Immature natural killer cell (primary cell): ENCODE data around the gene CTU1. TPM values are rescaled to one million over a fixed set of nuclear protein-coding genes. Genes with fewer than 3 reads are reported as not detected.

Source experiments
- DNase-seq, 3 donors: peaks; one replicate each; pipeline ENCODE4 v3.0.0; 2022; ENCODE audit warnings: mixed read lengths in 1 of 3
- H3K27ac Mint-ChIP-seq, 6 donors: one replicate each; pipeline ENCODE4 v1.8.0; 2020; ENCODE audit warnings: mixed read lengths in 6 of 6, mild to moderate bottlenecking in 5 of 6, inconsistent platforms in 4 of 6, moderate library complexity in 3 of 6
- H3K27me3 Mint-ChIP-seq, 3 donors: one replicate each; pipeline ENCODE4 v1.8.0; 2020 to 2021; ENCODE audit warnings: low read depth in 3 of 3, mild to moderate bottlenecking in 3 of 3, mixed read lengths in 3 of 3, moderate library complexity in 3 of 3, inconsistent platforms in 1 of 3
- H3K36me3 Mint-ChIP-seq, 3 donors: one replicate each; pipeline ENCODE4 v1.8.0; 2020; ENCODE audit warnings: mixed read lengths in 3 of 3, inconsistent platforms in 2 of 3, mild to moderate bottlenecking in 2 of 3
- H3K4me1 Mint-ChIP-seq, 2 donors: one replicate each; pipeline ENCODE4 v1.8.0; 2020; ENCODE audit warnings: inconsistent platforms in 2 of 2, mild to moderate bottlenecking in 2 of 2, mixed read lengths in 2 of 2, moderate library complexity in 1 of 2
- H3K4me3 Mint-ChIP-seq, 5 donors: one replicate each; pipeline ENCODE4 v1.8.0; 2020; ENCODE audit warnings: mild to moderate bottlenecking in 5 of 5, mixed read lengths in 5 of 5, inconsistent platforms in 3 of 5, moderate library complexity in 3 of 5
- H3K9me3 Mint-ChIP-seq, 6 donors: one replicate each; pipeline ENCODE4 v1.8.0; 2020; ENCODE audit warnings: mild to moderate bottlenecking in 6 of 6, mixed read lengths in 6 of 6, inconsistent platforms in 4 of 6, moderate library complexity in 3 of 6
- polyA plus RNA-seq, 3 donors: library from polyadenylated mRNA; unstranded; fragments of 300-500 nt; fragmentation: Illumina TruSeq; gene quantifications; one replicate each; pipeline ENCODE4 v1.2.3, GENCODE V29; 2021

Gene CTU1
- polyA plus RNA-seq, 3 donors from 2014 or later = 2.0 to 5.6 (median 5.0) TPM

GRCh38 chr19:51096473-51097165 is 11.6 kb downstream of the CTU1 start:
- H3K4me1 Mint-ChIP-seq = peaks cover 21 to 31% of the 10 kb centered on the region in 2 donors
- peaks cover 0 to 4% (median 0%) of the 10 kb centered on the region in 3 donors for H3K27me3 Mint-ChIP-seq
- peaks cover 4 to 7% (median 4%) of the 10 kb centered on the region in 3 donors for H3K36me3 Mint-ChIP-seq
- no peaks in the 10 kb centered on the region for H3K9me3 Mint-ChIP-seq
- no peak for DNase-seq
- peak overlapping the region in 2 of 5 donors; percentile 1 to 46 for H3K4me3 Mint-ChIP-seq
- peak overlapping the region in 5 of 6 donors; percentile 39 to 82 (median 57) for H3K27ac Mint-ChIP-seq

- Mint-ChIP-seq H3K4me3 (no peak overlapping the region), H3K27me3 (peaks cover 0 to 4% (median 1%) of the 10 kb centered on the region in 3 donors), H3K27ac (no peak overlapping the region), H3K36me3 (peaks cover 3 to 6% (median 4%) of the 10 kb centered on the region in 3 donors), H3K9me3 (no peaks in the 10 kb centered on the region), H3K4me1 (peaks cover 19 to 20% of the 10 kb centered on the region in 2 donors)
- peak; percentile 29 to 31 (median 31) for DNase-seq
Measured at GRCh38 chr19:51094696-51095279, 13.4 kb downstream of the CTU1 start.

GRCh38 chr19:51093510-51094345 is 14.5 kb downstream of the CTU1 start:
- H3K9me3 Mint-ChIP-seq = no peaks in the 10 kb centered on the region
- H3K4me1 Mint-ChIP-seq = peaks cover 12 to 19% of the 10 kb centered on the region in 2 donors
- no peak overlapping the region for H3K4me3 Mint-ChIP-seq
- H3K27ac Mint-ChIP-seq = peak overlapping the region in 1 of 6 donors; percentile 11
- DNase-seq = no peak
- H3K27me3 Mint-ChIP-seq = peaks cover 0 to 4% (median 2%) of the 10 kb centered on the region in 3 donors
- peaks cover 0 to 4% (median 0%) of the 10 kb centered on the region in 3 donors for H3K36me3 Mint-ChIP-seq

GRCh38 chr19:51093101-51093500 is 15.1 kb downstream of the CTU1 start:
- peak overlapping the region in 1 of 6 donors; percentile 11 for H3K27ac Mint-ChIP-seq
- H3K4me3 Mint-ChIP-seq = no peak overlapping the region
- no peaks in the 10 kb centered on the region for H3K9me3 Mint-ChIP-seq
- H3K27me3 Mint-ChIP-seq = peaks cover 0 to 4% (median 2%) of the 10 kb centered on the region in 3 donors
- DNase-seq = no peak
- peaks cover 0 to 4% (median 0%) of the 10 kb centered on the region in 3 donors for H3K36me3 Mint-ChIP-seq
- peaks cover 12 to 19% of the 10 kb centered on the region in 2 donors for H3K4me1 Mint-ChIP-seq

GRCh38 chr19:51091895-51092873 is 16.0 kb downstream of the CTU1 start:
- Mint-ChIP-seq H3K9me3 (no peaks in the 10 kb centered on the region), H3K27me3 (peaks cover 0 to 4% (median 2%) of the 10 kb centered on the region in 3 donors), H3K4me1 (peaks cover 8 to 14% of the 10 kb centered on the region in 2 donors), H3K27ac (peak overlapping the region in 1 of 6 donors; percentile 51), H3K4me3 (no peak overlapping the region), H3K36me3 (peaks cover 0 to 4% (median 0%) of the 10 kb centered on the region in 3 donors)
- no peak for DNase-seq

GRCh38 chr19:51091126-51091525 is 17.1 kb downstream of the CTU1 start:
- Mint-ChIP-seq H3K27ac (peak overlapping the region in 1 of 6 donors; percentile 10), H3K9me3 (no peaks in the 10 kb centered on the region), H3K27me3 (peaks cover 0 to 4% (median 3%) of the 10 kb centered on the region in 3 donors), H3K4me1 (peaks cover 0 to 6% of the 10 kb centered on the region in 2 donors), H3K4me3 (no peak overlapping the region), H3K36me3 (peaks cover 0 to 4% (median 4%) of the 10 kb centered on the region in 3 donors)
- no peak for DNase-seq

GRCh38 chr19:51090471-51090870 is 17.7 kb downstream of the CTU1 start:
- Mint-ChIP-seq H3K9me3 (no peaks in the 10 kb centered on the region), H3K4me3 (no peak overlapping the region)

GRCh38 chr19:51089786-51090185 is 18.4 kb downstream of the CTU1 start:
- no peak overlapping the region for H3K27ac Mint-ChIP-seq
- H3K27me3 Mint-ChIP-seq = peaks cover 2 to 6% (median 4%) of the 10 kb centered on the region in 3 donors
- no peak for DNase-seq
- H3K4me3 Mint-ChIP-seq = no peak overlapping the region
- peaks cover 0 to 4% (median 4%) of the 10 kb centered on the region in 3 donors for H3K36me3 Mint-ChIP-seq
- no peaks in the 10 kb centered on the region for H3K9me3 Mint-ChIP-seq
- no peaks in the 10 kb centered on the region for H3K4me1 Mint-ChIP-seq

More at GRCh38 chr19:51090471-51090870, 17.7 kb downstream of the CTU1 start:
- DNase-seq = no peak
- H3K27me3 Mint-ChIP-seq = peaks cover 0 to 4% (median 4%) of the 10 kb centered on the region in 3 donors
- H3K36me3 Mint-ChIP-seq = peaks cover 0 to 4% (median 4%) of the 10 kb centered on the region in 3 donors
- H3K27ac Mint-ChIP-seq = no peak overlapping the region
- H3K4me1 Mint-ChIP-seq = peaks cover 0 to 3% of the 10 kb centered on the region in 2 donors

- no peaks in the 10 kb centered on the region for H3K4me1 Mint-ChIP-seq
- no peak overlapping the region for H3K4me3 Mint-ChIP-seq
- H3K27me3 Mint-ChIP-seq = peaks cover 5 to 8% (median 6%) of the 10 kb centered on the region in 3 donors
- no peak overlapping the region for H3K27ac Mint-ChIP-seq
- no peak for DNase-seq
- no peaks in the 10 kb centered on the region for H3K9me3 Mint-ChIP-seq
- peaks cover 4% of the 10 kb centered on the region in 3 donors for H3K36me3 Mint-ChIP-seq
Measured at GRCh38 chr19:51086153-51086850, 21.9 kb downstream of the CTU1 start.

GRCh38 chr19:51084505-51084904 is 23.7 kb downstream of the CTU1 start:
- H3K27me3 Mint-ChIP-seq = peaks cover 4 to 8% (median 5%) of the 10 kb centered on the region in 3 donors

GRCh38 chr19:51083783-51084182 is 24.4 kb downstream of the CTU1 start:
- Mint-ChIP-seq H3K36me3 (peaks cover 4% of the 10 kb centered on the region in 3 donors), H3K27ac (peak overlapping the region in 1 of 6 donors; percentile 88), H3K4me3 (no peak overlapping the region), H3K27me3 (peaks cover 4 to 8% (median 5%) of the 10 kb centered on the region in 3 donors), H3K4me1 (no peaks in the 10 kb centered on the region), H3K9me3 (no peaks in the 10 kb centered on the region)
- DNase-seq = no peak

More at GRCh38 chr19:51084505-51084904, 23.7 kb downstream of the CTU1 start:
- Mint-ChIP-seq H3K27ac (no peak overlapping the region), H3K4me1 (no peaks in the 10 kb centered on the region), H3K9me3 (no peaks in the 10 kb centered on the region), H3K4me3 (no peak overlapping the region), H3K36me3 (peaks cover 4% of the 10 kb centered on the region in 3 donors)
- DNase-seq = no peak

GRCh38 chr19:51083181-51083580 is 25.0 kb downstream of the CTU1 start:
- Mint-ChIP-seq H3K36me3 (peaks cover 4 to 8% (median 4%) of the 10 kb centered on the region in 3 donors), H3K4me3 (no peak overlapping the region), H3K27ac (peak overlapping the region in 1 of 6 donors; percentile 88), H3K27me3 (peaks cover 4 to 8% (median 5%) of the 10 kb centered on the region in 3 donors), H3K9me3 (no peaks in the 10 kb centered on the region), H3K4me1 (no peaks in the 10 kb centered on the region)
- no peak for DNase-seq
